HepG2 (cell line): ENCODE results near the gene TMEM117. TPM values are rescaled to one million over a fixed set of nuclear protein-coding genes. Genes with fewer than 3 reads are reported as not detected.
A peak's percentile ranks its signal among the peaks of the same experiment; 100 is the strongest.

Source experiments
- BRD4 ChIP-seq: sonication (generic); formaldehyde crosslinking; IDR thresholded peaks from 2 replicates; pipeline ENCODE4 v1.4.0; 2020; ENCODE audit warnings: missing genetic modification reagents
- CBFB ChIP-seq: sonication (generic); formaldehyde crosslinking; IDR thresholded peaks from 2 replicates; pipeline ENCODE4 v1.4.0; 2020; ENCODE audit warnings: missing genetic modification reagents
- DR1 ChIP-seq: sonication (generic); formaldehyde crosslinking; IDR thresholded peaks from 2 replicates; pipeline ENCODE4 v1.8.0; 2021; ENCODE audit warnings: mild to moderate bottlenecking, missing genetic modification reagents, inconsistent platforms
- ETV5 ChIP-seq: IDR thresholded peaks from 2 replicates; pipeline ENCODE4 v1.6.1; 2018; ENCODE audit warnings: missing biosample characterization, missing genetic modification reagents, inconsistent platforms, borderline replicate concordance
- GTF2F1 ChIP-seq: fragments of 150-350 bp; IDR thresholded peaks from 2 replicates; pipeline ENCODE4 v1.6.1; 2014; ENCODE audit warnings: low read length
- HNRNPL ChIP-seq: fragments of 200-400 bp; formaldehyde crosslinking; IDR thresholded peaks from 2 replicates; pipeline ENCODE4 v1.6.1; 2017; ENCODE audit warnings: mild to moderate bottlenecking, low read depth, low read length
- HNRNPUL1 ChIP-seq: fragments of 200-400 bp; formaldehyde crosslinking; IDR thresholded peaks from 2 replicates; pipeline ENCODE4 v1.6.1; 2017; ENCODE audit warnings: low read depth, mild to moderate bottlenecking, low read length, moderate library complexity
- NBN ChIP-seq: fragments of 450-650 bp; conservative IDR thresholded peaks from 2 replicates; pipeline ENCODE4 v1.6.1; 2017
- NFE2 ChIP-seq: sonication (generic); formaldehyde crosslinking; IDR thresholded peaks from 2 replicates; pipeline ENCODE4 v1.4.0; 2020; ENCODE audit warnings: missing genetic modification reagents
- SNRNP70 ChIP-seq: fragments of 200-400 bp; formaldehyde crosslinking; IDR thresholded peaks from 2 replicates; pipeline ENCODE4 v1.6.1; 2017; ENCODE audit warnings: mild to moderate bottlenecking, low read depth, low read length, moderate library complexity
- ZFP36L1 ChIP-seq: sonication (generic); formaldehyde crosslinking; IDR thresholded peaks from 2 replicates; pipeline ENCODE4 v1.8.0; 2022; ENCODE audit warnings: mild to moderate bottlenecking, missing genetic modification reagents, moderate library complexity
- ZIK1 ChIP-seq: sonication (generic); formaldehyde crosslinking; IDR thresholded peaks from 2 replicates; pipeline ENCODE4 v1.5.0; 2020; ENCODE audit warnings: mild to moderate bottlenecking, low read depth, missing genetic modification reagents, borderline replicate concordance
- ZNF30 ChIP-seq: sonication (generic); formaldehyde crosslinking; IDR thresholded peaks from 2 replicates; pipeline ENCODE4 v1.5.0; 2020; ENCODE audit warnings: mild to moderate bottlenecking, missing genetic modification reagents
- ZNF543 ChIP-seq: sonication (generic); formaldehyde crosslinking; IDR thresholded peaks from 2 replicates; pipeline ENCODE4 v1.4.0; 2020; ENCODE audit warnings: mild to moderate bottlenecking, missing genetic modification reagents
- ZNF703 ChIP-seq: sonication (generic); formaldehyde crosslinking; IDR thresholded peaks from 2 replicates; pipeline ENCODE4 v1.5.1; 2020; ENCODE audit warnings: missing genetic modification reagents, mild to moderate bottlenecking, moderate library complexity, borderline replicate concordance
- ZNF746 ChIP-seq: sonication (generic); formaldehyde crosslinking; IDR thresholded peaks from 2 replicates; pipeline ENCODE4 v1.8.0; 2022; ENCODE audit warnings: mild to moderate bottlenecking, missing genetic modification reagents
- ZNF773 ChIP-seq: sonication (generic); formaldehyde crosslinking; IDR thresholded peaks from 2 replicates; pipeline ENCODE4 v1.4.0; 2020; ENCODE audit warnings: missing genetic modification reagents, borderline replicate concordance
- ZNF777 ChIP-seq: sonication (generic); formaldehyde crosslinking; IDR thresholded peaks from 2 replicates; pipeline ENCODE4 v1.4.0; 2020; ENCODE audit warnings: missing genetic modification reagents
- polyA plus RNA-seq, 8 experiments: library from polyadenylated mRNA; depleted of rRNA in 3 of 8; stranded (reverse) in 7 of 8; unstranded in 1 of 8; fragments of >200 nt; fragmentation: Illumina TruSeq in 4 of 8; extraction: Trizol in 4 of 8; gene quantifications; 2 replicates each; pipeline versions ENCODE4 v1.2.1 to v1.2.3, GENCODE V29; 2011 to 2016; ENCODE audit warnings: low read depth in 4 of 8, missing spikeins in 1 of 8, mixed read lengths in 1 of 8; ENCODE audit not compliant: insufficient read depth in 1 of 8
- total RNA-seq, 5 experiments: library from RNA; depleted of rRNA; stranded (reverse); fragments of >200 nt; fragmentation: Illumina TruSeq; extraction: Trizol; gene quantifications; 2 replicates each; pipeline ENCODE4 v1.2.3, GENCODE V29; 2016; ENCODE audit warnings: low read depth in 1 of 5
- TF ChIP-seq, protein P1 (sequence below): sonication (generic); formaldehyde crosslinking; IDR thresholded peaks from 2 replicates; pipeline ENCODE4 v1.5.1; 2020; ENCODE audit warnings: mild to moderate bottlenecking, missing genetic modification reagents
- TF ChIP-seq, protein P2 (sequence below): sonication (generic); formaldehyde crosslinking; IDR thresholded peaks from 2 replicates; pipeline ENCODE4 v1.4.0; 2020; ENCODE audit warnings: low read depth, missing genetic modification reagents
- TF ChIP-seq, protein P3 (sequence below): IDR thresholded peaks from 2 replicates; pipeline ENCODE4 v1.6.1; 2016; ENCODE audit warnings: low read depth

TMEM117 gene
- total and polyA plus RNA-seq, 2 of the 13 experiments (the other 11 are each of a cell fraction or from before 2014, with no cell fraction given): 2.8 to 8.5 TPM

DNA sequence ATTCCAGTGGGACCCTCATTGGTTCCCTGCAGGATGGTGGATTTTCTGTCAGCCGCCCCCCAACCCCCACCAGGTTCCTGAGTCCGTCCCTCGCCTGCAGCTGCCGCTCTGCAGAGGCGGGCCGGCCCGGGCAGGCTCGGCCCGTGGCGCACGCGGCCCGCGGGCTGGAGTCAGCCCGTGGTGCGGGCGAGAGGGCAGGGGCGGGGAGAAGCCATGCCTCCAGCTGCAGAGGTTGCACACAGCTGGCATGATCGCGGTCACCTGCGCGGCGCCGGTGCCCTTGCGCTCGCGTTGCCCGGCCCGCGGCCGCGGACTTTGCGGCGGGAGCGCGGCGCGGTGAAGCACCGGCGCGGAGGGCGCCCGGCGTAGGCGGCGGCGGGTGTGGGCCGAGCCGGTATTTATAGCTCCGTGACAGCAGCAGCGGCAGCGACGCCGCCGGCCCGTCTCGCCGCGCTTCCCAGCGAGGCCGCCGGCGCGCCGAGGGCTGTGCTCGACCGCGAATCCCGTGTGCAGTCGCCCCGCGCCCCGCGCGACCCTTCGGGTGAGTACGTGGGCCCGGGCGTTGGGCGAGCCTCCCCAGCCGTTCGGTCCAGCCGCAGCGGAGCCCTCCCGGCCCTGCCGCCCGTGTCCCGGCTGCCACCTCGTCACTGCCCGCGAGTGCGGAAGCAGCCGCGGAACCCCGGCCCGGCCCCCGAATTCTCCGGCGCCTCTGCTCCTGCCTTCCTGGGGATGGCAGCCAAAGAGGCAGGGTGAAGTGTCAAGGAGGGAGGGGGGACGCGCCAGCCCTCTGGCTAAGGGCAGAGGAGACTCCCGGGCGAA lies at the start of gene TMEM117 (continued):
- TF ChIP-seq NBN: no peak
- TF ChIP-seq ZNF30 (CRISPR knock-in tag): no peak
- TF ChIP-seq BRD4 (CRISPR knock-in tag): no peak
- no peak for TF ChIP-seq ZNF773
- no peak for TF ChIP-seq NFE2 (CRISPR knock-in tag)
- TF ChIP-seq ZFP36L1 (CRISPR knock-in tag): no peak; the same call in 1 of the 2 replicates
- TF ChIP-seq HNRNPUL1: no peak
- no peak for TF ChIP-seq ZIK1 (CRISPR knock-in tag)
- no peak for TF ChIP-seq ZNF703
- no peak for TF ChIP-seq GTF2F1
- no peak for TF ChIP-seq HNRNPL
- TF ChIP-seq, protein P1, sequence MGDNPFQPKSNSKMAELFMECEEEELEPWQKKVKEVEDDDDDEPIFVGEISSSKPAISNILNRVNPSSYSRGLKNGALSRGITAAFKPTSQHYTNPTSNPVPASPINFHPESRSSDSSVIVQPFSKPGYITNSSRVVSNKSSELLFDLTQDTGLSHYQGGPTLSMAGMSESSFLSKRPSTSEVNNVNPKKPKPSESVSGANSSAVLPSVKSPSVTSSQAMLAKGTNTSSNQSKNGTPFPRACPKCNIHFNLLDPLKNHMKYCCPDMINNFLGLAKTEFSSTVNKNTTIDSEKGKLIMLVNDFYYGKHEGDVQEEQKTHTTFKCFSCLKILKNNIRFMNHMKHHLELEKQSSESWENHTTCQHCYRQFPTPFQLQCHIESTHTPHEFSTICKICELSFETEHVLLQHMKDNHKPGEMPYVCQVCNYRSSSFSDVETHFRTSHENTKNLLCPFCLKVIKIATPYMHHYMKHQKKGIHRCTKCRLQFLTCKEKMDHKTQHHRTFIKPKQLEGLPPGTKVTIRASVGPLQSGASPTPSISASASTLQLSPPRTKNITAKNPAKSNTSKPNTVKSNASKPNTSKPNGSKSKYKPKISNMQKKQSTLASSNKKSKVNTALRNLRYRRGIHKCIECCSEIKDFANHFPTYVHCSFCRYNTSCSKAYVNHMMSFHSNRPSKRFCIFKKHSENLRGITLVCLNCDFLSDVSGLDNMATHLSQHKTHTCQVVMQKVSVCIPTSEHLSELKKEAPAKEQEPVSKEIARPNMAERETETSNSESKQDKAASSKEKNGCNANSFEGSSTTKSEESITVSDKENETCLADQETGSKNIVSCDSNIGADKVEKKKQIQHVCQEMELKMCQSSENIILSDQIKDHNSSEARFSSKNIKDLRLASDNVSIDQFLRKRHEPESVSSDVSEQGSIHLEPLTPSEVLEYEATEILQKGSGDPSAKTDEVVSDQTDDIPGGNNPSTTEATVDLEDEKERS: no peak
- TF ChIP-seq, protein P2, sequence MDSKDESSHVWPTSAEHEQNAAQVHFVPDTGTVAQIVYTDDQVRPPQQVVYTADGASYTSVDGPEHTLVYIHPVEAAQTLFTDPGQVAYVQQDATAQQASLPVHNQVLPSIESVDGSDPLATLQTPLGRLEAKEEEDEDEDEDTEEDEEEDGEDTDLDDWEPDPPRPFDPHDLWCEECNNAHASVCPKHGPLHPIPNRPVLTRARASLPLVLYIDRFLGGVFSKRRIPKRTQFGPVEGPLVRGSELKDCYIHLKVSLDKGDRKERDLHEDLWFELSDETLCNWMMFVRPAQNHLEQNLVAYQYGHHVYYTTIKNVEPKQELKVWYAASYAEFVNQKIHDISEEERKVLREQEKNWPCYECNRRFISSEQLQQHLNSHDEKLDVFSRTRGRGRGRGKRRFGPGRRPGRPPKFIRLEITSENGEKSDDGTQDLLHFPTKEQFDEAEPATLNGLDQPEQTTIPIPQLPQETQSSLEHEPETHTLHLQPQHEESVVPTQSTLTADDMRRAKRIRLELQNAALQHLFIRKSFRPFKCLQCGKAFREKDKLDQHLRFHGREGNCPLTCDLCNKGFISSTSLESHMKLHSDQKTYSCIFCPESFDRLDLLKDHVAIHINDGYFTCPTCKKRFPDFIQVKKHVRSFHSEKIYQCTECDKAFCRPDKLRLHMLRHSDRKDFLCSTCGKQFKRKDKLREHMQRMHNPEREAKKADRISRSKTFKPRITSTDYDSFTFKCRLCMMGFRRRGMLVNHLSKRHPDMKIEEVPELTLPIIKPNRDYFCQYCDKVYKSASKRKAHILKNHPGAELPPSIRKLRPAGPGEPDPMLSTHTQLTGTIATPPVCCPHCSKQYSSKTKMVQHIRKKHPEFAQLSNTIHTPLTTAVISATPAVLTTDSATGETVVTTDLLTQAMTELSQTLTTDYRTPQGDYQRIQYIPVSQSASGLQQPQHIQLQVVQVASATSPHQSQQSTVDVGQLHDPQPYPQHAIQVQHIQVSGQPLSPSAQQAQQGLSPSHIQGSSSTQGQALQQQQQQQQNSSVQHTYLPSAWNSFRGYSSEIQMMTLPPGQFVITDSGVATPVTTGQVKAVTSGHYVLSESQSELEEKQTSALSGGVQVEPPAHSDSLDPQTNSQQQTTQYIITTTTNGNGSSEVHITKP (CRISPR knock-in tag): no peak
- no peak; the same call in 1 of the 2 replicates for TF ChIP-seq DR1 (CRISPR knock-in tag)
- TF ChIP-seq SNRNP70: no peak
- TF ChIP-seq, protein P3, sequence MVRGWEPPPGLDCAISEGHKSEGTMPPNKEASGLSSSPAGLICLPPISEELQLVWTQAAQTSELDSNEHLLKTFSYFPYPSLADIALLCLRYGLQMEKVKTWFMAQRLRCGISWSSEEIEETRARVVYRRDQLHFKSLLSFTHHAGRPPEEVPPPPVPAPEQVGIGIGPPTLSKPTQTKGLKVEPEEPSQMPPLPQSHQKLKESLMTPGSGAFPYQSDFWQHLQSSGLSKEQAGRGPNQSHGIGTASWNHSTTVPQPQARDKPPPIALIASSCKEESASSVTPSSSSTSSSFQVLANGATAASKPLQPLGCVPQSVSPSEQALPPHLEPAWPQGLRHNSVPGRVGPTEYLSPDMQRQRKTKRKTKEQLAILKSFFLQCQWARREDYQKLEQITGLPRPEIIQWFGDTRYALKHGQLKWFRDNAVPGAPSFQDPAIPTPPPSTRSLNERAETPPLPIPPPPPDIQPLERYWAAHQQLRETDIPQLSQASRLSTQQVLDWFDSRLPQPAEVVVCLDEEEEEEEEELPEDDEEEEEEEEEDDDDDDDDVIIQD (CRISPR knock-in tag): no peak
- no peak for TF ChIP-seq ZNF746
- peak; percentile 69 for TF ChIP-seq ZNF777 (CRISPR knock-in tag)
- TF ChIP-seq ETV5: no peak
- no peak for TF ChIP-seq CBFB
- peak; percentile 65 for TF ChIP-seq ZNF543 (CRISPR knock-in tag)
